Nephron (organoid): Measurements from ENCODE around the gene AFF1.
"Not testable (repeated sequence)": the region's sequence is repeated elsewhere in the genome, so short reads cannot be mapped to it uniquely, and the experiment has no call there.

Experiments
- H3K27ac Mint-ChIP-seq, 3 experiments: 2 replicates each; pipeline ENCODE4 v1.8.0; 2020; ENCODE audit warnings: mixed read lengths in 3 of 3, mild to moderate bottlenecking in 2 of 3, moderate library complexity in 1 of 3
- H3K27me3 Mint-ChIP-seq: 2 replicates; pipeline ENCODE4 v1.8.0; 2021; ENCODE audit warnings: low read depth, mild to moderate bottlenecking, moderate library complexity, mixed read lengths
- H3K36me3 Mint-ChIP-seq: 2 replicates; pipeline ENCODE4 v1.8.0; 2020; ENCODE audit warnings: low read depth, mixed read lengths
- H3K4me1 Mint-ChIP-seq: 2 replicates; pipeline ENCODE4 v1.8.0; 2020; ENCODE audit warnings: mixed read lengths
- H3K4me3 Mint-ChIP-seq, 3 experiments: 2 replicates each; pipeline ENCODE4 v1.8.0; 2020; ENCODE audit warnings: mild to moderate bottlenecking in 3 of 3, mixed read lengths in 3 of 3, moderate library complexity in 2 of 3
- H3K9me3 Mint-ChIP-seq: 2 replicates; pipeline ENCODE4 v1.8.0; 2020; ENCODE audit warnings: mixed read lengths
- CTCF ChIP-seq, 3 experiments: fragments of 200-600 bp; sonication (generic); IDR thresholded peaks; one replicate each; pipeline ENCODE4 v1.5.0; 2021; ENCODE audit warnings: antibody characterized with exemption in 3 of 3; ENCODE audit not compliant: unreplicated experiment in 3 of 3

The AFF1 gene

GRCh38 chr4:87077914-87078585, 143.2 kb downstream of the AFF1 start:
- TF ChIP-seq CTCF (IDR thresholded peaks at IDR 0.05; ENCODE audit: unreplicated experiment in 3 of 3) = no peak
- Mint-ChIP-seq H3K9me3 (no peaks in the 10 kb centered on the region), H3K36me3 (no peaks in the 10 kb centered on the region), H3K4me1 (peaks cover 40% of the 10 kb centered on the region), H3K4me3 (no peak overlapping the region), H3K27me3 (no peaks in the 10 kb centered on the region), H3K27ac (peak overlapping the region; percentile 6 to 21 (median 16))

- Mint-ChIP-seq H3K36me3 (no peaks in the 10 kb centered on the region), H3K4me3 (no peak overlapping the region), H3K27ac (peak overlapping the region; percentile 21 to 75 (median 67)), H3K9me3 (no peaks in the 10 kb centered on the region), H3K27me3 (no peaks in the 10 kb centered on the region), H3K4me1 (peaks cover 30% of the 10 kb centered on the region)
- no peak for TF ChIP-seq CTCF (IDR thresholded peaks at IDR 0.05; ENCODE audit: unreplicated experiment in 3 of 3)
These were observed 144.2 kb downstream of the AFF1 start for GRCh38 chr4:87078987-87079486.

- Mint-ChIP-seq H3K36me3 (peaks cover 6% of the 10 kb centered on the region), H3K9me3 (no peaks in the 10 kb centered on the region), H3K27me3 (no peaks in the 10 kb centered on the region), H3K27ac (peak overlapping the region; percentile 21 to 74 (median 47)), H3K4me3 (no peak overlapping the region), H3K4me1 (peaks cover 37% of the 10 kb centered on the region)
- TF ChIP-seq CTCF (IDR thresholded peaks at IDR 0.05; ENCODE audit: unreplicated experiment in 3 of 3) = no peak
These were observed 145.2 kb downstream of the AFF1 start for GRCh38 chr4:87079967-87080366.

GRCh38 chr4:87080462-87080861, 145.7 kb downstream of the AFF1 start:
- Mint-ChIP-seq H3K36me3 (peaks cover 6% of the 10 kb centered on the region), H3K4me1 (peaks cover 38% of the 10 kb centered on the region), H3K9me3 (no peaks in the 10 kb centered on the region), H3K27me3 (no peaks in the 10 kb centered on the region), H3K4me3 (no peak overlapping the region), H3K27ac (peak overlapping the region in 1 of 3 experiments; percentile 74)
- TF ChIP-seq CTCF (IDR thresholded peaks at IDR 0.05; ENCODE audit: unreplicated experiment in 3 of 3) = no peak

- Mint-ChIP-seq H3K27me3 (no peaks in the 10 kb centered on the region), H3K4me1 (peaks cover 38% of the 10 kb centered on the region), H3K27ac (peak overlapping the region; percentile 18 to 33 (median 26)), H3K9me3 (no peaks in the 10 kb centered on the region), H3K4me3 (no peak overlapping the region), H3K36me3 (peaks cover 17% of the 10 kb centered on the region)
- TF ChIP-seq CTCF (IDR thresholded peaks at IDR 0.05; ENCODE audit: unreplicated experiment in 3 of 3) = no peak
These were observed 147.0 kb downstream of the AFF1 start for GRCh38 chr4:87081826-87082225.

- peaks cover 26% of the 10 kb centered on the region for H3K4me1 Mint-ChIP-seq
- H3K9me3 Mint-ChIP-seq, H3K27me3 Mint-ChIP-seq, H3K4me3 Mint-ChIP-seq, H3K27ac Mint-ChIP-seq: not testable (repeated sequence)
- H3K36me3 Mint-ChIP-seq = peaks cover 26% of the 10 kb centered on the region
These were observed 150.9 kb downstream of the AFF1 start for GRCh38 chr4:87085732-87086131.
